ENCODE results near the gene PRPS1. TPM values are rescaled to one million over a fixed set of nuclear protein-coding genes. Genes with fewer than 3 reads are reported as not detected.

PRPS1 gene
- total RNA-seq, result 10 to 100 TPM; 23.5 to 33.4 (median 27.5) TPM

DNA sequence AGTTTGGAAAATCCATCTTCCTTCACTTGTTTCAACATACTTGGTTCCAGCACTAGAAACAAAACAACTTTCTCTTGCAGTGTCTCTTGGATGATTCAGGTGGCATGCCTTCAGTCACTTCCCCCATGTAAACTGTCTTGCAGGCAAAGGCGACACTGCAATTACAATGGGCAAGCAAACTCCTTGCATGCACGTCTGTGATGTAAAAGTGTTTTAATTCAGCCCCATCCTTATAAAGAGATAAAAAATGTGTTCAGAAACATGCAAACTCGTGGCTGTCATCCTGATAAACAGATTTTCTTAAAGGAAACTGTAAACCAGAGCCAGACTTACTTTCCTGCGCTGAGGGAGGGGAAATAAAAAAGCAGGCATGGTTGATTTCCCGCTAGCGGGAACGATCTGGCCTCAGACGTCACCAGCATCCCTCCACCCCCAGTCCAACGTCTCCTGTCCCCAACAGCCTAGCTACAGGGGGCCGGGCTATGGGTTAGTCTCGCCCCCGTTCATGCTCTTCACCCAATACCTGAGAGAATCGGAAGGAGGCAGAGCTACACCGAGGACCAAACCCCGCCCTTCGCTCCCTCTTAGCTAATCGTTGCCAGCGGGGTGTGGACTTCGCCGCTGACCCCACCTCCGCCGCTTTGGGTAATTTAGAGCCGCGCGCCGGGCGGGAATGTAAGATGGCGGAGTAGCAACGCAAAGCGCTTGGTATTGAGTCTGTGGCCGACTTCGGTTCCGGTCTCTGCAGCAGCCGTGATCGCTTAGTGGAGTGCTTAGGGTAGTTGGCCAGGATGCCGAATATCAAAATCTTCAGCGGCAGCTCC lies at the start of gene PRPS1:
Gene PRPS1 (plus strand): TSS at position 673 of the 824 bp plus-strand sequence. CDS start 119 bp downstream, at position 792.
- peak; percentile 99 for ATAC-seq
- Histone ChIP-seq H3K36me3 (no peaks in the 10 kb centered on the region), H3K27me3 (no peaks in the 10 kb centered on the region), H3K4me3 (peak within 1 kb of the TSS; percentile 64 to 80), H3K9me3 (no peaks in the 10 kb centered on the region), H3K4me1 (peaks cover 0 to 17% (median 0%) of the 10 kb centered on the region in 3 donors), H3K27ac (peak within 1 kb of the TSS; percentile 63 to 89 (median 84))
- TF ChIP-seq POLR2AphosphoS5 (IDR thresholded peaks at IDR 0.05) (peak; percentile 63), EP300 (IDR thresholded peaks at IDR 0.05) (no peak), POLR2A (IDR thresholded peaks at IDR 0.05) (peak; percentile 19 to 47)
- 0 to 43% methylated on average over 2 to 20 of the region's 37 CpGs for WGBS, 2 donors (ENCODE audit: low coverage in 1 of 2)

- no peaks in the 10 kb centered on the region for H3K36me3 ChIP-seq
- no peak overlapping the region for H3K4me3 ChIP-seq
- H3K4me1 ChIP-seq, result no peaks in the 10 kb centered on the region
- TF ChIP-seq, protein P1, sequence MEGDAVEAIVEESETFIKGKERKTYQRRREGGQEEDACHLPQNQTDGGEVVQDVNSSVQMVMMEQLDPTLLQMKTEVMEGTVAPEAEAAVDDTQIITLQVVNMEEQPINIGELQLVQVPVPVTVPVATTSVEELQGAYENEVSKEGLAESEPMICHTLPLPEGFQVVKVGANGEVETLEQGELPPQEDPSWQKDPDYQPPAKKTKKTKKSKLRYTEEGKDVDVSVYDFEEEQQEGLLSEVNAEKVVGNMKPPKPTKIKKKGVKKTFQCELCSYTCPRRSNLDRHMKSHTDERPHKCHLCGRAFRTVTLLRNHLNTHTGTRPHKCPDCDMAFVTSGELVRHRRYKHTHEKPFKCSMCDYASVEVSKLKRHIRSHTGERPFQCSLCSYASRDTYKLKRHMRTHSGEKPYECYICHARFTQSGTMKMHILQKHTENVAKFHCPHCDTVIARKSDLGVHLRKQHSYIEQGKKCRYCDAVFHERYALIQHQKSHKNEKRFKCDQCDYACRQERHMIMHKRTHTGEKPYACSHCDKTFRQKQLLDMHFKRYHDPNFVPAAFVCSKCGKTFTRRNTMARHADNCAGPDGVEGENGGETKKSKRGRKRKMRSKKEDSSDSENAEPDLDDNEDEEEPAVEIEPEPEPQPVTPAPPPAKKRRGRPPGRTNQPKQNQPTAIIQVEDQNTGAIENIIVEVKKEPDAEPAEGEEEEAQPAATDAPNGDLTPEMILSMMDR (IDR thresholded peaks at IDR 0.05), result no peak
- TF ChIP-seq POLR2A (IDR thresholded peaks at IDR 0.05), result no peak
- no peaks in the 10 kb centered on the region for H3K27me3 ChIP-seq
- H3K9me3 ChIP-seq, result no peaks in the 10 kb centered on the region
- H3K27ac ChIP-seq, result no peak overlapping the region
- WGBS, 2 donors (ENCODE audit: low coverage in 1 of 2), result 70 to 75% methylated on average over 2 to 3 of the region's 3 CpGs
- ATAC-seq, result no peak
Measured at GRCh38 chrX:107579956-107580355, 48.4 kb upstream of the PRPS1 start.

- Histone ChIP-seq H3K4me3 (no peak overlapping the region), H3K4me1 (no peaks in the 10 kb centered on the region), H3K36me3 (no peaks in the 10 kb centered on the region), H3K27ac (no peak overlapping the region), H3K9me3 (no peaks in the 10 kb centered on the region), H3K27me3 (no peaks in the 10 kb centered on the region)
- 88% methylated on average over 2 of the region's 4 CpGs; no CpG with 5 or more reads in 1 of the 2 donors for WGBS, 2 donors (ENCODE audit: low coverage in 1 of 2)
- TF ChIP-seq POLR2A (IDR thresholded peaks at IDR 0.05), result no peak
- no peak for TF ChIP-seq POLR2AphosphoS5 (IDR thresholded peaks at IDR 0.05)
- TF ChIP-seq EP300 (IDR thresholded peaks at IDR 0.05), result no peak
- TF ChIP-seq, protein P1 (IDR thresholded peaks at IDR 0.05), result no peak
- no peak for ATAC-seq
Measured at GRCh38 chrX:107581923-107582322, 46.4 kb upstream of the PRPS1 start.

DNA sequence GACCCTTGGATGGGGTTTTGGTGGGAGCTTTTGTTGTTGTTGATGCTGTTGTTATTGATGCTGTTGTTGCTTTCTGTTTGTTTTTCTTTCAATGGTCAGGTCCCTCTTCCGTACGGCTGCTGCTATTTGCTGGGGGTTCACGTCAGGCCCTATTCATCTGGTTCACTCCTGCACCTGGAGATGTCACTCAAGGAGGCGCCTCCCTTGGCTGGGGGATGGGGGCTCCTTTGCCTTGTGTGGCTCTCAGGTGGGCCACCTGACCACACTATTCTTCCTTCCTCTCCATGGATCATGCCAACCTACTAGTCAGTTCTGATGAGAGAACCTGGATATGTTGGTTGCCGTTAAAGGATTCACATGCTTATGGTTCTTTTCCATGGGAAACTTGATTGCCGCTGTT lies 39.1 kb upstream of the PRPS1 start:
- H3K4me3 ChIP-seq, result no peak overlapping the region
- H3K27me3 ChIP-seq, result no peaks in the 10 kb centered on the region
- no peak overlapping the region for H3K27ac ChIP-seq
- WGBS, 2 donors (ENCODE audit: low coverage in 1 of 2), result 100% methylated on average over 1 to 2 of the region's 6 CpGs
- ATAC-seq, result no peak
- H3K4me1 ChIP-seq, result no peaks in the 10 kb centered on the region
- no peak for TF ChIP-seq POLR2A (IDR thresholded peaks at IDR 0.05)
- TF ChIP-seq POLR2AphosphoS5 (IDR thresholded peaks at IDR 0.05), result no peak
- TF ChIP-seq EP300 (IDR thresholded peaks at IDR 0.05), result no peak
- TF ChIP-seq, protein P1 (IDR thresholded peaks at IDR 0.05), result no peak
- no peaks in the 10 kb centered on the region for H3K9me3 ChIP-seq
- no peaks in the 10 kb centered on the region for H3K36me3 ChIP-seq

GRCh38 chrX:107596651-107597050 lies 31.7 kb upstream of the PRPS1 start:
- ATAC-seq, result no peak
- H3K27me3 ChIP-seq, result no peaks in the 10 kb centered on the region
- no peaks in the 10 kb centered on the region for H3K4me1 ChIP-seq
- WGBS, 2 donors (ENCODE audit: low coverage in 1 of 2), result 61 to 64% methylated on average over 3 to 4 of the region's 4 CpGs
- H3K4me3 ChIP-seq, result no peak overlapping the region
- TF ChIP-seq POLR2AphosphoS5 (IDR thresholded peaks at IDR 0.05), result no peak
- TF ChIP-seq, protein P1 (IDR thresholded peaks at IDR 0.05), result no peak
- no peak for TF ChIP-seq EP300 (IDR thresholded peaks at IDR 0.05)
- no peak for TF ChIP-seq POLR2A (IDR thresholded peaks at IDR 0.05)
- no peaks in the 10 kb centered on the region for H3K9me3 ChIP-seq
- H3K36me3 ChIP-seq, result no peaks in the 10 kb centered on the region
- no peak overlapping the region for H3K27ac ChIP-seq

Data from gastroesophageal sphincter (tissue), 4 donors.